Right lobe of liver (tissue), 6 donors: ENCODE measurements around the gene KLF5. TPM values are rescaled to one million over a fixed set of nuclear protein-coding genes. Genes with fewer than 3 reads are reported as not detected.

Experiments used
- ATAC-seq, 4 donors: fragments of 200-7000 bp; cut with Tn5 transposase; one replicate each; pipeline ENCODE4 v1.9.1; 2020; ENCODE audit warnings: mild to moderate bottlenecking in 4 of 4, moderate library complexity in 4 of 4
- DNase-seq, 3 donors: peaks; one replicate each; pipeline ENCODE4 v3.0.0-alpha.2; 2020
- H3K27ac ChIP-seq, 3 donors: fragments of 200-600 bp; one replicate each; pipeline ENCODE4 v1.8.0; 2022
- H3K27me3 ChIP-seq, 2 donors: fragments of 200-600 bp; one replicate each; pipeline ENCODE4 v1.8.0; 2022
- H3K36me3 ChIP-seq, 4 donors: fragments of 200-600 bp; sonication (generic) in 1 of 4; one replicate each; pipeline versions ENCODE4 v1.5.1 to v1.8.0; 2017 to 2022; ENCODE audit warnings: control low read depth in 1 of 4
- H3K4me1 ChIP-seq, 4 donors: fragments of 200-600 bp; sonication (generic) in 1 of 4; one replicate each; pipeline versions ENCODE4 v1.5.1 to v1.8.0; 2017 to 2022; ENCODE audit warnings: control low read depth in 1 of 4
- H3K4me3 ChIP-seq, 3 donors: fragments of 200-600 bp; one replicate each; pipeline ENCODE4 v1.8.0; 2022
- H3K9me3 ChIP-seq, 4 donors: fragments of 200-600 bp; sonication (generic) in 1 of 4; one replicate each; pipeline versions ENCODE4 v1.5.1 to v1.8.0; 2017 to 2022; ENCODE audit warnings: control low read depth in 1 of 4
- POLR2A ChIP-seq: fragments of 450-650 bp; IDR thresholded peaks from one replicate; pipeline ENCODE4 v1.6.1; 2017; ENCODE audit warnings: antibody characterized with exemption, mild to moderate bottlenecking
- WGBS: methylation state at CpG from one replicate; pipeline ENCODE4 v1.1.6; 2018; ENCODE audit warnings: low coverage, low lambda C conversion rate; ENCODE audit not compliant: insufficient coverage; ENCODE audit errors: missing lambda C conversion rate; 5-methylcytosine and 5-hydroxymethylcytosine counted together
- intact Hi-C, 2 donors: fragments of 100-400 bp; cut with DNase I; formaldehyde crosslinking; loops; one replicate each; pipeline versions ENCODE4 v1.11.2 to v1.14.1; 2022
- long read RNA-seq: library from polyadenylated mRNA; unstranded; transcript quantifications from one replicate; pipeline ENCODE4 v2.0.0, GENCODE V29; 2019
- total RNA-seq, 6 experiments: library from RNA; depleted of rRNA in 2 of 6; stranded (reverse); fragments of >200 nt in 2 of 6; fragmentation: NEBNext Ultra II Directional in 3 of 6; extraction: Animal tissue kit (Norgen Biotek cat#: 25700) in 3 of 6; gene quantifications; one replicate each; pipeline versions ENCODE4 v1.1.0 to v1.2.4, GENCODE V29; 2016 to 2023
- TF ChIP-seq, protein P1 (sequence below), 4 donors: fragments of 200-600 bp in 3 of 4; fragments of 450-650 bp in 1 of 4; IDR thresholded peaks; one replicate each; pipeline versions ENCODE4 v1.5.1 to v1.8.0; 2016 to 2022; ENCODE audit warnings: antibody characterized with exemption in 4 of 4, mild to moderate bottlenecking in 2 of 4
- donor health status: DM: no; HTN: yes; CAD: no.
- donor health status: DM: no; HTN: no; CAD: no.
- donor health status: DM: no; HTN: no; CAD: no.
- donor health status: DM: no; HTN: yes; CAD: no.
- donor health status: DM: no; HTN: yes; CAD: no.

Gene KLF5
- total RNA-seq = 1 to 10 TPM in 2 of 6 experiments, under 1 TPM in 4; 0.29 to 4.2 (median 0.74) TPM
- long read RNA-seq = 0 reads

DNA sequence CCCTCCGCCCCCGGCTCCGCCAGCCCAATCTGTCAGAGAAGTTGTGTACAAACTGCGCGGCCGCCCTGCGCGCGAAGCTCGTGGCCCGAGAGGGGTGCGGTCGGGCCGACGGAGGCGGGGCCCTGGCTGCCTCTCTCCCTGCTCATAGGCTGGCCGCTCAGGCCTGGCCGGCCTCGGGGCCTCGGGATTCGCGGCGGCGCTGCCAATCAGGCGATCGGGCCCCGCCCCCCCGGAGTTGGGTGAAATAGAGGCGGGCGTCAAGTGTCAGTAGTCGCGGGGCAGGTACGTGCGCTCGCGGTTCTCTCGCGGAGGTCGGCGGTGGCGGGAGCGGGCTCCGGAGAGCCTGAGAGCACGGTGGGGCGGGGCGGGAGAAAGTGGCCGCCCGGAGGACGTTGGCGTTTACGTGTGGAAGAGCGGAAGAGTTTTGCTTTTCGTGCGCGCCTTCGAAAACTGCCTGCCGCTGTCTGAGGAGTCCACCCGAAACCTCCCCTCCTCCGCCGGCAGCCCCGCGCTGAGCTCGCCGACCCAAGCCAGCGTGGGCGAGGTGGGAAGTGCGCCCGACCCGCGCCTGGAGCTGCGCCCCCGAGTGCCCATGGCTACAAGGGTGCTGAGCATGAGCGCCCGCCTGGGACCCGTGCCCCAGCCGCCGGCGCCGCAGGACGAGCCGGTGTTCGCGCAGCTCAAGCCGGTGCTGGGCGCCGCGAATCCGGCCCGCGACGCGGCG is at the start of gene KLF5:
Gene KLF5 (plus strand): TSS at position 270 of the 724 bp plus-strand sequence. CDS start 323 bp downstream, at position 593.
- DNase-seq = peak; percentile 96 to 98 (median 97)
- no peaks in the 10 kb centered on the region for H3K4me1 ChIP-seq
- intact Hi-C loops = no loop called here
- H3K4me3 ChIP-seq = peak within 1 kb of the TSS; percentile 59 to 72 (median 71)
- peak within 1 kb of the TSS in 1 of 3 donors; percentile 37 for H3K27ac ChIP-seq
- ATAC-seq = peak; percentile 96 to 100 (median 98)
- no peaks in the 10 kb centered on the region for H3K36me3 ChIP-seq
- peaks cover 0 to 2% of the 10 kb centered on the region in 2 donors for H3K27me3 ChIP-seq
- no peaks in the 10 kb centered on the region for H3K9me3 ChIP-seq
- peak; percentile 90 for TF ChIP-seq POLR2A
- TF ChIP-seq, protein P1, sequence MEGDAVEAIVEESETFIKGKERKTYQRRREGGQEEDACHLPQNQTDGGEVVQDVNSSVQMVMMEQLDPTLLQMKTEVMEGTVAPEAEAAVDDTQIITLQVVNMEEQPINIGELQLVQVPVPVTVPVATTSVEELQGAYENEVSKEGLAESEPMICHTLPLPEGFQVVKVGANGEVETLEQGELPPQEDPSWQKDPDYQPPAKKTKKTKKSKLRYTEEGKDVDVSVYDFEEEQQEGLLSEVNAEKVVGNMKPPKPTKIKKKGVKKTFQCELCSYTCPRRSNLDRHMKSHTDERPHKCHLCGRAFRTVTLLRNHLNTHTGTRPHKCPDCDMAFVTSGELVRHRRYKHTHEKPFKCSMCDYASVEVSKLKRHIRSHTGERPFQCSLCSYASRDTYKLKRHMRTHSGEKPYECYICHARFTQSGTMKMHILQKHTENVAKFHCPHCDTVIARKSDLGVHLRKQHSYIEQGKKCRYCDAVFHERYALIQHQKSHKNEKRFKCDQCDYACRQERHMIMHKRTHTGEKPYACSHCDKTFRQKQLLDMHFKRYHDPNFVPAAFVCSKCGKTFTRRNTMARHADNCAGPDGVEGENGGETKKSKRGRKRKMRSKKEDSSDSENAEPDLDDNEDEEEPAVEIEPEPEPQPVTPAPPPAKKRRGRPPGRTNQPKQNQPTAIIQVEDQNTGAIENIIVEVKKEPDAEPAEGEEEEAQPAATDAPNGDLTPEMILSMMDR (IDR thresholded peaks at IDR 0.05) = no peak
- 0% methylated on average over 27 of the region's 93 CpGs for WGBS

DNA sequence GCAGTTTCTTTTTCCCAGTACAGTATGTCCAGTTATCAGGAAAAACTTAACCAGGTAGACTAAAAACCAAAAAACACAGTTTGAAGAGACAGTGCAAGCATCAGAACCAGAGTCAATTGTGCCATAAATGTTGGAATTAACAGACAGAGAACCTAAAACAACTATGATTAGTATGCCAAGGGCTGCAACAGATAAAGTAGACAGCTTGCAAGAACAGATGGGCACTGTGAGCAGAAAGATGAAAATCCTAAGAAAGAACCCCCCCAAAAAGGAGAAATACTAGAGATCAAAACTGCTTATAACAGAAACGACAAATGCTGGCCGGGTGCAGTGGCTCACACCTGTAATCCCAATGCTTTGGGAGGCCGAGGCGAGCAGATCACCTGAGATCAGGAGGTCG is 47.1 kb upstream of the KLF5 start:
- DNase-seq (no peak), ATAC-seq (no peak)
- H3K4me3 ChIP-seq = no peak overlapping the region
- H3K9me3 ChIP-seq = no peaks in the 10 kb centered on the region
- TF ChIP-seq POLR2A = no peak
- TF ChIP-seq, protein P1 (IDR thresholded peaks at IDR 0.05) = no peak
- WGBS = 87% methylated on average over 5 of the region's 5 CpGs
- no peaks in the 10 kb centered on the region for H3K4me1 ChIP-seq
- H3K27me3 ChIP-seq = no peaks in the 10 kb centered on the region
- peaks cover 0 to 5% (median 0%) of the 10 kb centered on the region in 4 donors for H3K36me3 ChIP-seq
- H3K27ac ChIP-seq = no peak overlapping the region
- intact Hi-C loops = no loop called here

DNA sequence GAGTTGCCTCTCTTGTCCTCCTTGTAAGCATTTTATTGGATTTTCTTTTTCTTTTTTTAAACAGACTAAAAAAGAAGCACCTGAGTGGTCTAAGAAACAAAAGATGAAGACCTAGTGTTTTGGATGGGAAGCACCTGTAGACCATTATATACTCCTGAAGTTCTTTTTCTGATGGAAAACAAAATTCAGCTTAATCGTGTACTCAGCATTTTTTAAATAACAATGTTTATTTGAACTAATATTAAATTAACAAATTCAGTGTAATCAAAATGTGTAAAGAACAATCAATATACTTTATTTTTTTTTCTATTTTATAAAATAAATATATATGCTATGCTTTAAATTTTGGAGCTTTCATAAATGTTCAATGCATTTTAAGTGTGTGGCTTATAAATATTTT is 43.0 kb upstream of the KLF5 start:
- Histone ChIP-seq H3K4me3 (no peak overlapping the region), H3K27ac (no peak overlapping the region), H3K27me3 (no peaks in the 10 kb centered on the region), H3K4me1 (no peaks in the 10 kb centered on the region), H3K36me3 (peaks cover 0 to 5% (median 0%) of the 10 kb centered on the region in 4 donors), H3K9me3 (no peaks in the 10 kb centered on the region)
- ATAC-seq = no peak
- TF ChIP-seq POLR2A = no peak
- 100% methylated on average over 1 of the region's 1 CpG for WGBS
- intact Hi-C loops = no loop called here
- no peak for DNase-seq

DNA sequence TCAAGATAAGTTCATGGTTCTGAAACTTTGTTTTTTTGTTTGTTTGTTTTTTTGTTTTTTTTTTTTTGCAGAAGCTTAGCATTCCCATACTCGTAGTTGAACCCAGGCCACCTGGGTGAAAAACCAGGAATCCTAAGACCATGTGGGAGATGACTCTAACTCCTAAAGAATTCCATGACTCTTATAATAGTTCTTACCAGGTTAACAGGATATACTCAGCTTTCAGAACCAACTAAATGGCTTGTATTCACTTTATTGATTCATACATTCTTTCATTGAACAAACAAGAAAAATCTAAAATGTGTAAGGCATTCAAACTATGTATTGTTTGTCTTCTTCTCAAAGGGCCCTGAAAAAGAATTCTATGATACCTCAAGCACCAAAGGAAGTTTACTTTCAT is 40.5 kb upstream of the KLF5 start:
- WGBS = 80% methylated on average over 1 of the region's 1 CpG
- H3K36me3 ChIP-seq = peaks cover 0 to 5% (median 0%) of the 10 kb centered on the region in 4 donors
- intact Hi-C loops = no loop called here
- no peaks in the 10 kb centered on the region for H3K4me1 ChIP-seq
- H3K4me3 ChIP-seq = no peak overlapping the region
- no peak overlapping the region for H3K27ac ChIP-seq
- no peak for DNase-seq
- no peaks in the 10 kb centered on the region for H3K27me3 ChIP-seq
- no peak for ATAC-seq
- H3K9me3 ChIP-seq = no peaks in the 10 kb centered on the region
- TF ChIP-seq, protein P1 (IDR thresholded peaks at IDR 0.05) = no peak
- no peak for TF ChIP-seq POLR2A

DNA sequence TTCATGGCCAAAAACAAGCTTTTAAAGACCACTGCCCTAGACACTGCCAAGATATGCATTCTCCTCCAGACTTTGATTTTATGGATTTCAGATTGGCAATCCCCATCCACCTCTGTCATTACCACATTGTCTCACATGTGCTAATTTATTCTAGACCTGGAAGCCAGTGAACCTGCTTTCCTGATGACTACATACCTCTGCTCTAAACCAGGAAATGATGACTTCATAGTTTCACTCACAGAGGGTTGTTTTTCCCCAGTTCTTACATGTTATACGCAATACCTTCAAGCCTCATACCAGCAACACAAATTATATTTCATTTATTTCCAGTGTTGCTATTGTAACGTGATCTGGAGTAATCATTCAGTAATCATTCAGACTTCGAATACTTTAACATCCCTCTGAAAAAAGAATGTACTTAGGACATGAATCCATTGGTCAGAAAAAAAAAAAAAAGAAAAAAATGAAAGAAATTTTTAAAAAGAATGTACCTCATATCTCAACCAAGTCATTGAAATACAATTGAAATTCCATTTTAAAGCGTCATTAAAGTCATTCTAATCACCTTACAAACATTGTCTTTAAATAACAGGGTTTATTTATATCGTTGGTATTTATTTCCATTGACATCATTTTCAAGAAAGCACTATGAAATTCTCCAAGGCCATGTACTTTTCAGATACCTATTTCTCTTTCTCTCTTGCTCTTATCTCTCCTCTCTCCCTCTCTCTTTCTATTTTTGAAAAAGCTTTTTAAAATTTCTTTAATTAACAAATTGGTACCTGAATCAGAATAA is 33.4 kb upstream of the KLF5 start:
- TF ChIP-seq, protein P1 (IDR thresholded peaks at IDR 0.05) = no peak
- TF ChIP-seq POLR2A = no peak
- H3K9me3 ChIP-seq = no peaks in the 10 kb centered on the region
- ATAC-seq (no peak), DNase-seq (no peak)
- no peaks in the 10 kb centered on the region for H3K36me3 ChIP-seq
- no peak overlapping the region for H3K4me3 ChIP-seq
- H3K27ac ChIP-seq = no peak overlapping the region
- H3K4me1 ChIP-seq = no peaks in the 10 kb centered on the region
- whole genome bisulfite sequencing = 80% methylated on average over 5 of the region's 5 CpGs
- no peaks in the 10 kb centered on the region for H3K27me3 ChIP-seq
- intact Hi-C loops = no loop called here
